ENCODE results near the gene ARID3A.

ARID3A gene

GRCh38 chr19:899336-900042 lies 26.3 kb upstream of the ARID3A start:
- no peaks in the 10 kb centered on the region for H3K9me3 Mint-ChIP-seq
- peaks cover 2% of the 10 kb centered on the region for H3K4me1 Mint-ChIP-seq (ENCODE audit: low read depth)
- no peak for DNase-seq (ENCODE audit: low spot score)
- no peak overlapping the region for H3K27ac Mint-ChIP-seq
- no peaks in the 10 kb centered on the region for H3K27me3 Mint-ChIP-seq (ENCODE audit: low read depth)
- peaks cover 17% of the 10 kb centered on the region for H3K36me3 Mint-ChIP-seq (ENCODE audit: low read depth)
- H3K4me3 Mint-ChIP-seq = no peak overlapping the region

- Mint-ChIP-seq H3K4me1 (ENCODE audit: low read depth) (peaks cover 2% of the 10 kb centered on the region), H3K27ac (peak overlapping the region; percentile 41), H3K4me3 (no peak overlapping the region), H3K27me3 (ENCODE audit: low read depth) (no peaks in the 10 kb centered on the region), H3K36me3 (ENCODE audit: low read depth) (peaks cover 17% of the 10 kb centered on the region), H3K9me3 (no peaks in the 10 kb centered on the region)
- no peak for DNase-seq (ENCODE audit: low spot score)
Measured at GRCh38 chr19:900043-900301, 25.9 kb upstream of the ARID3A start.

GRCh38 chr19:900302-901111 lies 25.3 kb upstream of the ARID3A start:
- peaks cover 17% of the 10 kb centered on the region for H3K36me3 Mint-ChIP-seq (ENCODE audit: low read depth)
- DNase-seq (ENCODE audit: low spot score) = no peak
- no peaks in the 10 kb centered on the region for H3K9me3 Mint-ChIP-seq
- H3K27ac Mint-ChIP-seq = peak overlapping the region; percentile 41
- no peaks in the 10 kb centered on the region for H3K27me3 Mint-ChIP-seq (ENCODE audit: low read depth)
- peaks cover 2% of the 10 kb centered on the region for H3K4me1 Mint-ChIP-seq (ENCODE audit: low read depth)
- no peak overlapping the region for H3K4me3 Mint-ChIP-seq

- Mint-ChIP-seq H3K4me3 (no peak overlapping the region), H3K27me3 (ENCODE audit: low read depth) (no peaks in the 10 kb centered on the region), H3K4me1 (ENCODE audit: low read depth) (peaks cover 4% of the 10 kb centered on the region), H3K9me3 (no peaks in the 10 kb centered on the region), H3K27ac (no peak overlapping the region), H3K36me3 (ENCODE audit: low read depth) (peaks cover 14% of the 10 kb centered on the region)
- DNase-seq (ENCODE audit: low spot score) = no peak
Measured at GRCh38 chr19:901216-902092, 24.4 kb upstream of the ARID3A start.

- Mint-ChIP-seq H3K9me3 (no peaks in the 10 kb centered on the region), H3K27me3 (ENCODE audit: low read depth) (no peaks in the 10 kb centered on the region), H3K4me3 (no peak overlapping the region), H3K4me1 (ENCODE audit: low read depth) (peaks cover 7% of the 10 kb centered on the region), H3K36me3 (ENCODE audit: low read depth) (peaks cover 10% of the 10 kb centered on the region), H3K27ac (no peak overlapping the region)
- DNase-seq (ENCODE audit: low spot score) = no peak
Measured at GRCh38 chr19:902093-902370, 23.8 kb upstream of the ARID3A start.

- Mint-ChIP-seq H3K27ac (no peak overlapping the region), H3K27me3 (ENCODE audit: low read depth) (no peaks in the 10 kb centered on the region), H3K36me3 (ENCODE audit: low read depth) (peaks cover 9% of the 10 kb centered on the region), H3K4me1 (ENCODE audit: low read depth) (peaks cover 7% of the 10 kb centered on the region), H3K4me3 (no peak overlapping the region), H3K9me3 (no peaks in the 10 kb centered on the region)
- no peak for DNase-seq (ENCODE audit: low spot score)
Measured at GRCh38 chr19:902446-903226, 23.2 kb upstream of the ARID3A start.

- H3K4me3 Mint-ChIP-seq = no peak overlapping the region
- peaks cover 8% of the 10 kb centered on the region for H3K36me3 Mint-ChIP-seq (ENCODE audit: low read depth)
- no peaks in the 10 kb centered on the region for H3K27me3 Mint-ChIP-seq (ENCODE audit: low read depth)
- no peak overlapping the region for H3K27ac Mint-ChIP-seq
- H3K4me1 Mint-ChIP-seq (ENCODE audit: low read depth) = peaks cover 7% of the 10 kb centered on the region
- H3K9me3 Mint-ChIP-seq = no peaks in the 10 kb centered on the region
- DNase-seq (ENCODE audit: low spot score) = no peak
Measured at GRCh38 chr19:903266-903797, 22.5 kb upstream of the ARID3A start.

- Mint-ChIP-seq H3K9me3 (no peaks in the 10 kb centered on the region), H3K27ac (peak overlapping the region; percentile 49), H3K4me3 (no peak overlapping the region), H3K4me1 (ENCODE audit: low read depth) (peaks cover 17% of the 10 kb centered on the region), H3K36me3 (ENCODE audit: low read depth) (peaks cover 13% of the 10 kb centered on the region), H3K27me3 (ENCODE audit: low read depth) (no peaks in the 10 kb centered on the region)
- no peak for DNase-seq (ENCODE audit: low spot score)
Measured at GRCh38 chr19:904545-904944, 21.3 kb upstream of the ARID3A start.

- Mint-ChIP-seq H3K9me3 (no peaks in the 10 kb centered on the region), H3K27me3 (ENCODE audit: low read depth) (no peaks in the 10 kb centered on the region), H3K4me3 (no peak overlapping the region), H3K27ac (peak overlapping the region; percentile 77), H3K36me3 (ENCODE audit: low read depth) (peaks cover 12% of the 10 kb centered on the region), H3K4me1 (ENCODE audit: low read depth) (peaks cover 21% of the 10 kb centered on the region)
- DNase-seq (ENCODE audit: low spot score) = no peak
Measured at GRCh38 chr19:906480-906879, 19.4 kb upstream of the ARID3A start.

- peaks cover 12% of the 10 kb centered on the region for H3K36me3 Mint-ChIP-seq (ENCODE audit: low read depth)
- DNase-seq (ENCODE audit: low spot score) = no peak
- H3K9me3 Mint-ChIP-seq = no peaks in the 10 kb centered on the region
- peak overlapping the region; percentile 77 for H3K27ac Mint-ChIP-seq
- H3K27me3 Mint-ChIP-seq (ENCODE audit: low read depth) = no peaks in the 10 kb centered on the region
- no peak overlapping the region for H3K4me3 Mint-ChIP-seq
- peaks cover 21% of the 10 kb centered on the region for H3K4me1 Mint-ChIP-seq (ENCODE audit: low read depth)
Measured at GRCh38 chr19:907183-907853, 18.5 kb upstream of the ARID3A start.

- H3K4me3 Mint-ChIP-seq = peak overlapping the region; percentile 69
- DNase-seq (ENCODE audit: low spot score) = no peak
- peaks cover 12% of the 10 kb centered on the region for H3K36me3 Mint-ChIP-seq (ENCODE audit: low read depth)
- peak overlapping the region; percentile 78 for H3K27ac Mint-ChIP-seq
- H3K4me1 Mint-ChIP-seq (ENCODE audit: low read depth) = peaks cover 20% of the 10 kb centered on the region
- no peaks in the 10 kb centered on the region for H3K9me3 Mint-ChIP-seq
- no peaks in the 10 kb centered on the region for H3K27me3 Mint-ChIP-seq (ENCODE audit: low read depth)
Measured at GRCh38 chr19:911197-912033, 14.4 kb upstream of the ARID3A start.

- H3K4me3 Mint-ChIP-seq = peak overlapping the region; percentile 84
- H3K27ac Mint-ChIP-seq = peak overlapping the region; percentile 89
- peaks cover 3% of the 10 kb centered on the region for H3K27me3 Mint-ChIP-seq (ENCODE audit: low read depth)
- no peak for DNase-seq (ENCODE audit: low spot score)
- H3K4me1 Mint-ChIP-seq (ENCODE audit: low read depth) = peaks cover 17% of the 10 kb centered on the region
- peaks cover 10% of the 10 kb centered on the region for H3K36me3 Mint-ChIP-seq (ENCODE audit: low read depth)
- H3K9me3 Mint-ChIP-seq = no peaks in the 10 kb centered on the region
Measured at GRCh38 chr19:912181-913079, 13.4 kb upstream of the ARID3A start.
